ENCODE results near the gene MTX1.

MTX1 gene

GRCh38 chr1:155247667-155248553 is 39.4 kb downstream of the MTX1 start:
- H3F3A ChIP-seq (ENCODE audit: low read depth), result no peaks in the 10 kb centered on the region
- peaks cover 12% of the 10 kb centered on the region for H3K79me2 ChIP-seq (ENCODE audit: insufficient read depth, low read length)
- no peaks in the 10 kb centered on the region for H3K36me3 ChIP-seq (ENCODE audit: insufficient read depth, low read length)
- H3K9ac ChIP-seq (ENCODE audit: low read depth, low read length, poor library complexity, severe bottlenecking), result no peak overlapping the region
- no peak overlapping the region for H2AFZ ChIP-seq (ENCODE audit: low read length)
- H3K27me3 ChIP-seq (ENCODE audit: insufficient read depth, low read length, poor library complexity, severe bottlenecking), result no peaks in the 10 kb centered on the region
- no peaks in the 10 kb centered on the region for H4K20me1 ChIP-seq (ENCODE audit: insufficient read depth, low read length, poor library complexity, severe bottlenecking)
- peaks cover 23% of the 10 kb centered on the region for H3K4me1 ChIP-seq (ENCODE audit: insufficient read depth, low read length, poor library complexity, severe bottlenecking)
- H3K9me2 ChIP-seq (replicated peaks; ENCODE audit: low read depth, low read length), result no peaks in the 10 kb centered on the region
- H3K4me2 ChIP-seq (ENCODE audit: low read depth, low read length, poor library complexity, severe bottlenecking), result no peak overlapping the region
- H3K4me3 ChIP-seq (ENCODE audit: low read length, poor library complexity, severe bottlenecking), result no peak overlapping the region
- TF ChIP-seq CTCF (conservative IDR thresholded peaks at IDR 0.05; ENCODE audit: low read length), result no peak
- TF ChIP-seq EZH2phosphoT487 (IDR thresholded peaks at IDR 0.05; ENCODE audit: borderline replicate concordance), result no peak
- no peaks in the 10 kb centered on the region for H3K9me3 ChIP-seq (ENCODE audit: insufficient read depth, low read depth, low read length)

- H3K4me3 ChIP-seq (ENCODE audit: low read length, poor library complexity, severe bottlenecking), result peak overlapping the region; percentile 71
- H2AFZ ChIP-seq (ENCODE audit: low read length), result peak overlapping the region; percentile 83
- H4K20me1 ChIP-seq (ENCODE audit: insufficient read depth, low read length, poor library complexity, severe bottlenecking), result no peaks in the 10 kb centered on the region
- no peak for TF ChIP-seq CTCF (conservative IDR thresholded peaks at IDR 0.05; ENCODE audit: low read length)
- TF ChIP-seq EZH2phosphoT487 (IDR thresholded peaks at IDR 0.05; ENCODE audit: borderline replicate concordance), result no peak
- H3F3A ChIP-seq (ENCODE audit: low read depth), result no peaks in the 10 kb centered on the region
- H3K4me2 ChIP-seq (ENCODE audit: low read depth, low read length, poor library complexity, severe bottlenecking), result peak overlapping the region; percentile 76
- no peaks in the 10 kb centered on the region for H3K9me2 ChIP-seq (replicated peaks; ENCODE audit: low read depth, low read length)
- peaks cover 9% of the 10 kb centered on the region; the same call in 1 of the 2 replicates for H3K79me2 ChIP-seq (ENCODE audit: insufficient read depth, low read length)
- H3K4me1 ChIP-seq (ENCODE audit: insufficient read depth, low read length, poor library complexity, severe bottlenecking), result peaks cover 28% of the 10 kb centered on the region
- H3K9me3 ChIP-seq (ENCODE audit: insufficient read depth, low read depth, low read length), result no peaks in the 10 kb centered on the region
- peak overlapping the region; percentile 55 for H3K9ac ChIP-seq (ENCODE audit: low read depth, low read length, poor library complexity, severe bottlenecking)
- no peaks in the 10 kb centered on the region for H3K27me3 ChIP-seq (ENCODE audit: insufficient read depth, low read length, poor library complexity, severe bottlenecking)
- H3K36me3 ChIP-seq (ENCODE audit: insufficient read depth, low read length), result no peaks in the 10 kb centered on the region
These were observed 41.7 kb downstream of the MTX1 start for GRCh38 chr1:155250246-155250632.

- Histone ChIP-seq H3K9me2 (replicated peaks; ENCODE audit: low read depth, low read length) (no peaks in the 10 kb centered on the region), H3K79me2 (ENCODE audit: insufficient read depth, low read length) (peaks cover 9% of the 10 kb centered on the region; the same call in 1 of the 2 replicates), H2AFZ (ENCODE audit: low read length) (peak overlapping the region; percentile 83), H3K9ac (ENCODE audit: low read depth, low read length, poor library complexity, severe bottlenecking) (peak overlapping the region; percentile 55), H3K4me1 (ENCODE audit: insufficient read depth, low read length, poor library complexity, severe bottlenecking) (peaks cover 26% of the 10 kb centered on the region), H3K4me2 (ENCODE audit: low read depth, low read length, poor library complexity, severe bottlenecking) (peak overlapping the region; percentile 76), H4K20me1 (ENCODE audit: insufficient read depth, low read length, poor library complexity, severe bottlenecking) (no peaks in the 10 kb centered on the region), H3K27me3 (ENCODE audit: insufficient read depth, low read length, poor library complexity, severe bottlenecking) (no peaks in the 10 kb centered on the region), H3K9me3 (ENCODE audit: insufficient read depth, low read depth, low read length) (no peaks in the 10 kb centered on the region), H3K4me3 (ENCODE audit: low read length, poor library complexity, severe bottlenecking) (peak overlapping the region; percentile 71), H3K36me3 (ENCODE audit: insufficient read depth, low read length) (no peaks in the 10 kb centered on the region), H3F3A (ENCODE audit: low read depth) (no peaks in the 10 kb centered on the region)
- TF ChIP-seq CTCF (conservative IDR thresholded peaks at IDR 0.05; ENCODE audit: low read length), result peak; percentile 100
- TF ChIP-seq EZH2phosphoT487 (IDR thresholded peaks at IDR 0.05; ENCODE audit: borderline replicate concordance), result no peak
These were observed 42.3 kb downstream of the MTX1 start for GRCh38 chr1:155250633-155251449.
